GM12878 (cell line): ENCODE results near the gene NFATC2.

Source experiments
- RAD21 ChIP-seq: IDR thresholded peaks from 2 replicates; pipeline ENCODE4 v1.6.1; 2011; ENCODE audit warnings: mild to moderate bottlenecking, low read depth, low read length, moderate library complexity; ENCODE audit not compliant: insufficient read depth
- SREBF2 ChIP-seq: IDR thresholded peaks from 2 replicates; pipeline ENCODE4 v1.6.1; 2012; ENCODE audit warnings: mild to moderate bottlenecking, low read length
- ZBTB33 ChIP-seq: fragments of 450-650 bp; IDR thresholded peaks from 2 replicates; pipeline ENCODE4 v1.6.1; 2017; ENCODE audit warnings: mild to moderate bottlenecking

GRCh38 chr20:51354191-51354768 is 188.2 kb downstream of the NFATC2 start:
- TF ChIP-seq RAD21 = no peak
- no peak for TF ChIP-seq ZBTB33
- no peak for TF ChIP-seq SREBF2
